Stimulated activated CD8-positive, alpha-beta memory T cell treated with anti-CD3 and anti-CD28 coated beads, Interleukin-4, amount 100 ng/mL, for 1 hour (primary cell): ENCODE data around the gene TEX14.

ENCODE experiments used
- DNase-seq, 2 donors: peaks; one replicate each; pipeline ENCODE4 v3.0.0-alpha.2; 2020; ENCODE audit warnings: low read depth in 2 of 2, low spot score in 1 of 2

TEX14 gene, protein sequence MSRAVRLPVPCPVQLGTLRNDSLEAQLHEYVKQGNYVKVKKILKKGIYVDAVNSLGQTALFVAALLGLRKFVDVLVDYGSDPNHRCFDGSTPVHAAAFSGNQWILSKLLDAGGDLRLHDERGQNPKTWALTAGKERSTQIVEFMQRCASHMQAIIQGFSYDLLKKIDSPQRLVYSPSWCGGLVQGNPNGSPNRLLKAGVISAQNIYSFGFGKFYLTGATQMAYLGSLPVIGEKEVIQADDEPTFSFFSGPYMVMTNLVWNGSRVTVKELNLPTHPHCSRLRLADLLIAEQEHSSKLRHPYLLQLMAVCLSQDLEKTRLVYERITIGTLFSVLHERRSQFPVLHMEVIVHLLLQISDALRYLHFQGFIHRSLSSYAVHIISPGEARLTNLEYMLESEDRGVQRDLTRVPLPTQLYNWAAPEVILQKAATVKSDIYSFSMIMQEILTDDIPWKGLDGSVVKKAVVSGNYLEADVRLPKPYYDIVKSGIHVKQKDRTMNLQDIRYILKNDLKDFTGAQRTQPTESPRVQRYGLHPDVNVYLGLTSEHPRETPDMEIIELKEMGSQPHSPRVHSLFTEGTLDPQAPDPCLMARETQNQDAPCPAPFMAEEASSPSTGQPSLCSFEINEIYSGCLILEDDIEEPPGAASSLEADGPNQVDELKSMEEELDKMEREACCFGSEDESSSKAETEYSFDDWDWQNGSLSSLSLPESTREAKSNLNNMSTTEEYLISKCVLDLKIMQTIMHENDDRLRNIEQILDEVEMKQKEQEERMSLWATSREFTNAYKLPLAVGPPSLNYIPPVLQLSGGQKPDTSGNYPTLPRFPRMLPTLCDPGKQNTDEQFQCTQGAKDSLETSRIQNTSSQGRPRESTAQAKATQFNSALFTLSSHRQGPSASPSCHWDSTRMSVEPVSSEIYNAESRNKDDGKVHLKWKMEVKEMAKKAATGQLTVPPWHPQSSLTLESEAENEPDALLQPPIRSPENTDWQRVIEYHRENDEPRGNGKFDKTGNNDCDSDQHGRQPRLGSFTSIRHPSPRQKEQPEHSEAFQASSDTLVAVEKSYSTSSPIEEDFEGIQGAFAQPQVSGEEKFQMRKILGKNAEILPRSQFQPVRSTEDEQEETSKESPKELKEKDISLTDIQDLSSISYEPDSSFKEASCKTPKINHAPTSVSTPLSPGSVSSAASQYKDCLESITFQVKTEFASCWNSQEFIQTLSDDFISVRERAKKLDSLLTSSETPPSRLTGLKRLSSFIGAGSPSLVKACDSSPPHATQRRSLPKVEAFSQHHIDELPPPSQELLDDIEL (N-terminal part only)

DNA sequence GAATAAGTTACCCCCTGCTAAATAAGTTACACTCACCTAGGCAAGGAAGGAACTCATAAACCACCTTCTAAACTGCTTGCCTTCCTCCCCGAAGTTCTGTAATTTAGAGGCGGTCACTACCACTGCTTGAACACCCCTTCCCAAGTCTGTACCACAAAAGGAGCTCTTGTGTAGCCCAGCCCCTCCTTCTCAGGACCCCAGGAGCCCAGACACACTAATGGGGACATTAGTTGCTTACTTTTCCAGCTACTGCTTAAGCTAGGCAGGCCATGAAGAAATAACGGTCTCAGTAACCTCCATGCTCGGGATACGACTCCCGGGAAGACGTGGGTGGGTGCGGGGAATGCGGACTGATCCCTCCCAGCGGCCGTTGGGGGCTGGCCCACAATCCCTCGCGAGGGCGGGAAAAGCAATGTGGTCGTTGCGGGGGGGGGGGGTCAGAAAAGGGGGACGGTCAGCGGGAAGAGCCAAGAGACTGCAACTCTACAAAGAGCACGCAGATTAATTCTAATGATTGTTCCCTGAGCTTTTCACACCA is at the start of gene TEX14:
TEX14 (minus strand) TSS at position 345 of the 538 bp plus-strand sequence. CDS start 40,044 bp downstream, outside the sequence.
- no peak for DNase-seq

DNA sequence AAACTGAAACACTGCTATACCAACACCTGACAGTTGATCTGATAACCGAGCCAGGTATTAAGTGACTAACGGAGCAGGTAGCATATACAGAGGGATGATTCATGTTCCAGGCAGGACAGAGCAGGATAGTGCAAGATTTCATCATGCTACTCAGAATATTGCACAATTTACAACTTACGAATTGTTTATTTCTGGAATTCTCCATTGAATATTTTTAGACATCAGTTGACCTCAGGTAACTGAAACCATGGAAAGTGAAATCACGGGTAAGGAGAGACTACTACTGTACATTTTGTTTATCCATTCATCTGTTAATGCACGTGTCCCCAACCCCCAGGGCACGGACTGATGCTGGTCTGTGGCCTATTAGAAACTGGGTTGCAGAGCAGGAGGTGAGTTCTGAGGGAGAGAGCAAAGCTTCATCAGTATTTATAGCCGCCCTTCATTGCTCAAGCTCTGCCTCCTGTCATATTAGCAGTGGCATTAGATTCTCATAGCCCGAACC is 49.3 kb upstream of the TEX14 start:
- no peak for DNase-seq

DNA sequence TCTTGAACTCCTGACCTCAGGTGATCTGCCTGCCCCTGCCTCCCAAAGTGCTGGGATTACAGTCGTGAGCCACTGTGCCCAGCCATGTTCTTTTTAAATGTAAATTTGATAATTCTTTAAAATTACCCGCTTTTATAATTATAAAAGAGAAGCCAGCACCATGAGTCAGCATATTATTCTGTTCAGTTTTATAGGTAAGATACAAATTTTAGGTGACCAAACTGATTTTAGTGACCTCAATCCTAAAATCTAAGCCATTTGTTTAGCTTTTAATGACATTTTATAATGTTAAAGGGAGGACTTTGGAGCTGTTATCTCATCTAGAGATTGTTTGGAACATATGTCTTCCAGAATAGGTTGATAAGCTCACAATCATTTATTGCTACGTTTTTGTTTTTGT is 43.0 kb upstream of the TEX14 start:
- DNase-seq: no peak

DNA sequence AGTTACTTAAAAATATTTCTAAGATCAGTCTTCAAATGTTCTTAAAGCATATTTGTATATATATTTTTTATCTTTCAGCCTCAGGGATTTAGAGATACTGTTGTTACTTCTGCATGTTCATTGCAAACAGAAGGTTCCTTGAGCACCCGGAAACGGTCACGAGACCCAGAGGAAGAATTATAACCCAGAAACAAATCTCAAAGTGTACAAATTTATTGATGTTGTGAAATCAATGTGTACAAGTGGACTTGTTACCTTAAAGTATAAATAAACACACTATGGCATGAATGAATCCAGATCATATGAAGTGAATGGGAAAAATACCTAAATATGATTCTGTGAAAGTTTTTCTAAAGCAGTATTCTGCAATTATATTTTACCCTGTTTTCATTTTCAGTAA is 42.2 kb upstream of the TEX14 start:
- no peak for DNase-seq

DNA sequence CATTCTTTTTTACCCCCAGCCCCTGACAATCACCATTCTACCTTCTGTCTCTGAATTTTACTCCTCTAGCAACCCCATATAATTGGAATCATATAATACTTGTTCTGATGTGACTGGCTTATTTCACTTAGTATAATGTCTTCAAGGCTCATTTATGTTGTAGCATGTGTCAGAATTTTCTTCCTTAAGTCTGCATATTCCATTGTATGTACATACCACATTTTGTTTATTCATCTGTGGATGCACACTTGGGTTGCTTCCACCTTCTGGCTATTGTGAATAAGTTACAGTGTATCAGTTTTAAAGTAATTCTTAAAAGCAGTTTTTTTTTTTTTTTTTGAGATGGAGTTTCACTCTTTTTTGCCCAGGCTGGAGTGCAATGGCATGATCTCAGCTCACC is 39.1 kb upstream of the TEX14 start:
- DNase-seq: no peak

DNA sequence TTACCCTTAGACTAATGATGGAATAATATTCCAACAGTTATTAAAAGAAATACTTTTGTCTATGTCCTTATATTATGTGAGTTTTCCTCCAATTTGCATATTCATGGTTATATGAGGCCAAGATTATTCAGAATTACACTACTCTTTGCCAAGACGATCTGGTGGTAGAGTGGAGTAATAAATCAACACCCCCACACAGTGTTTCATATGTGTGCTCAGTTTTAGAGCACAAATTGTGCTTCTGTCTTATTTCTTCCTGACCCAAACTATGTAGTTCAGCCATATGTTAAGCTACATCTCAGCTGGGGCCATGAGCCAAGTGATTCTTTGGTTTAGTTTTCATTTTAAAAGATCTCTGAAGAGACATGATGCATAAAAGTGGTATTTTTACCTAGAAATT is 37.0 kb upstream of the TEX14 start:
- no peak for DNase-seq

DNA sequence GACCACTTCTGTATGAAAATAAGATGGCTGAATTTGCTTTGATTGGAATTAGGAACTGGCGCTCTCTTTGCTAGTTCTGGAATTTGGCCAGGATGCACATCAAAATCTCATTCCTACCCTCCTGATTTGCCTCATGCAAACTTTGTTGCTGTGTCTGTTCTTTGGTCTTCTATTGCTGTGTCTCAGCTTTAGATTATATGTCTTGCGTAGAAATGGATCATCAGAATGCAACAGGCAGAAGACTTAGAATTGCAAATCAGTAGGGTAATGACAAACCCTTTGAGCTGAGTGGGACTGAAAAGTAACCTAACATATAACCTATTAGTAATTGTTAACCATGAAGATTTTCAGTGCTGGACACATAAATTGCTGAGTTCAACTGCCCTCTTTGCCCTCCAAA is 30.9 kb upstream of the TEX14 start:
- DNase-seq: no peak

DNA sequence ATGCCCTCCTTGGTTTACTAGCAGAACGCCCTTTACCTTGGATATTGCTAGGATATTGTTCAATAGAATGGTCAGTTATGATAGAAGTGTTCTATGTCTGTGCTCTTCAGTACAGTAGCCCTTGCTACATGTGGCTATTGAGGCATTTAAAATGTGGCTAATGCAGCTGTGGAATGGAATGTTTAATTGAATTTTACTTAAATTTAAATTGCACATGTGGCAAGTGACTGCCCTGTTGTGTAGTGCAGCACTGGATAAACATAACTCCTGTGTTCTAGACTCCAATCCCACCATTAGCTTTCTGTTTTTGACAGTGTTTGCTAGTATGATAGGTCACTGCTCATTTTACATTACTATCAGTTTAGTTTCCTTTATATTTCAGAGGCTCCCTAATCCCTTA is 30.4 kb upstream of the TEX14 start:
- DNase-seq: no peak

DNA sequence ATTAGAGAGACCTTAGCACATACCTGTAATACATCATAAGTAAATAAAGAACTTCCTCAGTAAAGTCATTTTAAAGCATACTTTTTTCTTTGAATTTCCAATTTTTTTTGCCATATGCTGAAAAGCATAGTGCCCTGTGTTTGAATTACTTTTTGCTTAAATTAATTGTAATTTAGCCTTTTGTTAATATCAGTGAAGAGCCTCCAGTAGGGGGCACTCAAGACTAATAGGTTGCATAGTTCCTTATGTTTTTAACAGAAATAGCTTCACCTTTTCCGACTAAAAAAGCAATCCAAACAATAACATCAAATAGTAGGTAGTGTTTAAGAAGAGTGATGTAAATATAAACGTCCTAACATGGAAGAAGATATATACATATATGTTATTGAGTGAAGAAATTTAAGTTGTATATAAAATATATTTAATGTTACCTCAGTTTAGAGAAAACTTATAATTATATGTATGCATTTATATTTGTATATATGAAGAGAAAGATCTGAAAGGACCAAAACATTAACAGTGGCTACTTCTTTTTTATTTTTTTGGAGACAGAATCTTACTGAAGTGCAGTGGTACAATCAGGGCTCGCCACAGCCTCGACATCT is 19.2 kb upstream of the TEX14 start:
- DNase-seq: peak in 1 of 2 donors; percentile 5

DNA sequence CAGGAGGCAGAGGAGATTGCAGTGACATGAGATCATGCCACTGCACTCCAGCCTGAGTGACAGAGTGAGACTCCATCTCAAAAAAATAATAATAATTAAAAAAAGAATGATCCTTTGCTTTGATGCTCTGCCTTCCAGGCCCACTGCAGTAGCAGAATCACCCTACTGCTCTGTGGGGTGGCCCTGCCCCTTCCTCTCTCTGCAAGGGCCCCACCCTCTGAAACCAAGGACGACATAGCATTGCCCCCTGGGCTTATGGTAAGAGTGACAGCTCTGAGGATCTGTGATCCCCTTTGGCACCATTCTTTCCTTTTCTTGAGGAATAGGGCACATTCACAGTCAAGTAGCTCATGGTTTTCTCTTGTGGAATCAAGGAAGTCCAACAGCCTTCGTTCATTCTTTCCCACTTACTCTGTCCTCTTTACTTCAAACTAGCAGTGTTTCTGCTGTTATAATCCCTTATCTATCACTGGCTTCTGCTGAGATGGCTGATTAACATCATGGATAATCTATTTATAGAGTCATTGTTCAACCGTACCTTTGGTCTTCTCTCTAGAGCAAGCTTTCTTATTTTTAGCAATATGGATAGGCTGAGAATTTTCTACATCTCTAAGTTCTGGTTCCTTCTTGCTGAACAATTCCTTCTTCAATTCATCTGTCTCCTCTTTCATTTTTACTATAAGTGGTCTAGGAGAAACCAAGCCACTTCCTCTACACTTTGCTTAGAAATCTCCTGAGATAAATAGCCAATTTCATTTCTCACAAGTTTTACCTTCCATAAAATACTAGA is 14.7 kb upstream of the TEX14 start:
- DNase-seq: no peak

DNA sequence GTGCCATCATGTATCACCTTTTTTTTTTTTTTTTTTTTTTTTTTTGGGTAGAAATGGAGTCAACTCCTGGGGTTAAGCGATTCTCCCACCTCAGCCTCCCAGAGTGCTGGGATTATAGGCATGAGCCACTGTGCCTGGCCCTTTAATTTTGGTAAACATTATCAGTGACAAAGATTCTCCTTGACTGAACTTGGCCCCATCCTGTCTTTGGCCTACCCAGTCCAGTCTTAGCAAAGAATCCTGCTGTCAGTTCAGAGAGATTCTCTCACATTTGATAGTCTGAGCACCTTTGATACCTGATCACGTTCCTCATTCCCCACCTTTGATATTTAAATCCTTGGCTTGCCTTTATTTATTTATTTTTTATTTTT is 12.1 kb upstream of the TEX14 start:
- DNase-seq: no peak

DNA sequence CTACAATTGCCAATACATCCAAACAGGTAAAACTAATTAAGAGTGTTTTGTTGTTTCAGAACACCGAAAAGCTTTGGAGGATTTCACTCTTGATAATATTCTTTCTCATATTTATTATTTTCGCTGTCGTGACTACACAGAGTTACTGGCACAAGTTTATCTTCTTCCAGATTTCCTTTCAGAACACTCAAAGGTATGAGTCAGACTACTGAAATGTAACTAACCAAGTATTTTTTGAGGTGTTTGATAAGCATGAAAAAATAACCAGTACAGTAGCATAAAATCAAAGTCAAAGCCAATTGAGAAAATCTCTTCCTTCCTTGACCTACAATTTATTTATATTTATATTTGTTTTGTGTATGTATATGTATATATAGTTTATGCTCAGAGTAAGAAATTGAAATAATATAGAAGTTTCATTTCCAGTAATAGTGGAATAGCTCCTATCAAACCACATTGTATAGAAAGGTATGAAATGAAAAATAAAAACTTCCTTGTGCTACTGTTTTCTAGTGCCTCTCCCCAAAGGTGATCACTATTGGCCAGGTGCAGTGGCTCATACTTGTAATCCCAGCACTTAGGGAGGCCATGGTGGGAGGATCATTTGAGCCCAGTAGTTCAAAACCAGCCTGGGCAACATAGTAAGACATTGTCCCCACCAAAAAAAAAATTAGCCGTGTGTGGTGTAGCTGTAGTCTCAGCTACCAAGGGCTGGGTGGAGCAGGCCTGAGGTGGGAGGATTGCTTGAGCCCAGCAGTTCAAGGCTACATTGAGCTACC is 11.5 kb upstream of the TEX14 start:
- DNase-seq: no peak

DNA sequence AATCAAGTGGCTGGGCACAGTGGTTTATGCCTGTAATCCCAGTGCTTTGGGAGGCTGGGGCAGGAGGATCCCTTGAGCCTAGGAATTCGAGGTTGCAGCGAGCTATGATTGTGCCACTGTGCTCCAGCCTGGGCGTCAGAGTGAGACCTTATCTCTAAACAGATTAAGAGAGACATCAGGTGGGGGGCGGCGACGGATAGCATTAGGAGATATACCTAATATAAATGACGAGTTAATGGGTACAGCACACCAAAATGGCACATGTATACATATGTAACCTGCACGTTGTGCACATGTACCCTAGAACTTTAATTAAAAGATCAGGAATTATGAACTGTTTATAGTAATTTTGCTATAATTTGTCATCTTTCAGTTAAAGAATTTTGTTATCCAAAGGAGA is 10.9 kb upstream of the TEX14 start:
- no peak for DNase-seq

DNA sequence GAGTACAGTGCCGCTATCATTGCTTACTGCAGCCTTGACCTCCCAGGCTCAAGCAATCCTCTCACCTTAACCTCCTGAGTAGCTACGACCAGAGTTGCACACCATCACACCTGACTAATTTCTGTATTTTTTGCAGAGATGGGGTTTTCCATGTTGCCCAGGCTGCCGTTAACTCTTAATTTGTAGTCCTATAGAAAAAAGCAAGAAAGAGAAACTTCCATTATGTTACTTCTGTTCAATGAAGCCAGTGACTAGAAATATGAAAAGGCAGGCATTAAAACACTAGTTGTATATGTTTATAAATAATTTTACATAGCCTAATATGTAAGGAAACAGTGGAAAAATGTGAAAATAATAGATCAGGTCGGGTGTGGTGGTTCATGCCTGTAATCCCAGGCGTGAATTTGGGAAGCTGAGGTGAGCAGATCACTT is 10.2 kb upstream of the TEX14 start:
- DNase-seq: no peak

DNA sequence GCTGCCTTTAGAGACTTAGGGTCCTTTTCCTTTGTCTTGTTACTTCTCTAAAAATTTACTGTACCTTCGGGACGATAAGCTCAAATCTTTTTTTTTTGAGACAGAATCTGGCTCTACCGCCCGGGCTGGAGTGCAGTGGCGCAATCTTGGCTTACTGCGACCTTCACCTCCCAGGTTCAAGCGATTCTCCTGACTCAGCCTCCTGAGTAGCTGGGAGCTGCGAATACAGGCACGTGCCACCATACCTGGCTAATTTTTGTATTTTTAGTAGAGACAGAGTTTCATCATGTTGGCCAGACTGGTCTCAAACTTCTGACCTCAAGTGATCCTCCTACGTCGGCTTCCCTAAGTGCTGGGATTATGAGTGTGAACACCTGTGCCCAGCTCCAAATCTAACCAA is 7.9 kb upstream of the TEX14 start:
- DNase-seq: no peak

DNA sequence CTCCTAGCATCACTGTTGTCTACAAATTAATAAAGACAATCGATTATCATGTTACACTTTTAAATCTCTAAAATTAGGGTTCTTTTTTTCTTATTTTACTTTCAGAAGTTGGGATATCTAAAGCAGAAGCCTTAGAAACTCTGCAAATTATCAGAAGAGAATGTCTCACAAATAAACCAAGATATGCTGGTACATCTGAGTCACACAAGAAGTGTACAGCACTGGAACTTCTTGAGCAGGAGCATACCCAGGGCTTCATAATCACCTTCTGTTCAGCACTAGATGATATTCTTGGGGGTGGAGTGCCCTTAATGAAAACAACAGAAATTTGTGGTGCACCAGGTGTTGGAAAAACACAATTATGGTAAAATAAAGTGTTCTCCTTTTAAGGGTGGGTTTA is 3.0 kb upstream of the TEX14 start:
- DNase-seq: no peak

DNA sequence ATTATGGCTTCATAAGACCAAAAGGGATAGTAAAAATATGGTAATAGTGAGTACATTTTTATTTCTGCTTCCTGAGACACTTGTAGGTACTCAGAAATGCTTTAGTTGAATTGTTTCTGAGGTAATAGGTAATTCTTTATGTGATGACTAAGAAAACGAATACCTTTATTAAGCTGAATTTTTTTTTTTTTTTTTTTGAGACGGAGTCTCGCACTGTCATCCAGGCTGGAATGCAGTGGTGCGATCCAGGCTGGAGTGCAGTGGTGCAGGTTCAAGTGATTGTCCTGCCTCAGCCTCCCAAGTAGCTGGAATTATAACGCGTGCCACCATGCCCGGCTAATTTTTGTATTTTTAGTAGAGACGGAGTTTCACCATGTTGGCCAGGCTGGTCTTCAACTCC is 2.5 kb upstream of the TEX14 start:
- no peak for DNase-seq

DNA sequence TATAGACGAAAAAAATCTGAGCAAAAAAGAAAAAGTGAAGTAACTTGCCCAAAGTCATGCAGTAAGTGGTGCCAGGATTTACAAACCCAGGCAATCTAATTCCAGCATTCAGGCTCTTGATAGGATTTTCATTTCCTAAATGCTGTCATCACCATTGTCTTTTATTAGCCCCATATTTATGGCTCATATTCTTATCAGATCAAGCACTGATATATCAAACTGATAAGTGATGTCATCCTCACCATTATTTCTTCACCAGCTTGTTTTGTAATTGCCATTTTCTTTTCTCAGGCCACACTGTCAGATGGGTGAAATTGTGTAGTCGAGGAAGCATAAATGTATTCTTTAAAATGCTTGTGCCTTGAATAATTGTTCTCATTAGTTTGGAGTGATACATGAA is 1.9 kb upstream of the TEX14 start:
- no peak for DNase-seq

DNA sequence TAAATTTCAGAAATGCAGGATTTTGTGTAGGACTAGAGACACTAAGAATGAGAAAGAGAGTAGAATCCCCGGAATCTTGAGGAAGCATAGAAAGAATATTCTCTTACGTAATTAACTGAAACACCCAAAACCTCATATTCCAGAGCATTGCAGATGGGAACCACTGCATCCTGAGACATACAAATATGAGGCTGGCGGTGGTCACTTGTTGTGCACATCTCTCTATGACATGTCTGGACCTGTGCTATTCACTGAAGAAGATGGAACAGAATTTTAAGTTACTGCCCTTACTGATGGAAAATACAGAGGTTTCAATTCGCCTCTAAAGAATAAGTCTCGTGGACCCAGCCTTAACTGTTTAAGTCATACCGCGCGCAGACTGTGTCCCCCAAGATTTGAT is 1.4 kb upstream of the TEX14 start:
- no peak for DNase-seq
